NCI-H2227 (cell line): ENCODE data around the gene CORO1C.
"Not testable (repeated sequence)": the region's sequence is repeated elsewhere in the genome, so short reads cannot be mapped to it uniquely, and the experiment has no call there.

Experiments used
- DNase-seq: peaks from one replicate; lab custom pipeline; 2025; ENCODE audit not compliant: unreplicated experiment; lab: John Stamatoyannopoulos, UW

Gene CORO1C

GRCh38 chr12:108679106-108679681 lies 52.1 kb downstream of the CORO1C start:
- DNase-seq: no peak

- no peak for DNase-seq
These were observed 53.1 kb downstream of the CORO1C start for GRCh38 chr12:108678104-108678730.

GRCh38 chr12:108677381-108677780 lies 53.9 kb downstream of the CORO1C start:
- DNase-seq: no peak

- DNase-seq: no peak
These were observed 54.6 kb downstream of the CORO1C start for GRCh38 chr12:108676707-108677106.

GRCh38 chr12:108675792-108676191 lies 55.5 kb downstream of the CORO1C start:
- DNase-seq: no peak

GRCh38 chr12:108672054-108672453 lies 59.3 kb downstream of the CORO1C start:
- DNase-seq: no peak

GRCh38 chr12:108671110-108671509 lies 60.2 kb downstream of the CORO1C start:
- DNase-seq: no peak

- no peak for DNase-seq
These were observed 61.2 kb downstream of the CORO1C start for GRCh38 chr12:108670066-108670631.

GRCh38 chr12:108668542-108668941 lies 62.8 kb downstream of the CORO1C start:
- no peak for DNase-seq

GRCh38 chr12:108668063-108668462 lies 63.3 kb downstream of the CORO1C start:
- no peak for DNase-seq

- DNase-seq: no peak
These were observed 64.0 kb downstream of the CORO1C start for GRCh38 chr12:108667349-108667748.

GRCh38 chr12:108666401-108666881 lies 64.9 kb downstream of the CORO1C start:
- DNase-seq: no peak

- DNase-seq: no peak
These were observed 65.6 kb downstream of the CORO1C start for GRCh38 chr12:108665608-108666202.

GRCh38 chr12:108664338-108665258 lies 66.7 kb downstream of the CORO1C start:
- peak; percentile 88 for DNase-seq

GRCh38 chr12:108663324-108664015 lies 67.8 kb downstream of the CORO1C start:
- no peak for DNase-seq

- DNase-seq: not testable (repeated sequence)
These were observed 73.2 kb downstream of the CORO1C start for GRCh38 chr12:108658115-108658514.

GRCh38 chr12:108657130-108657745 lies 74.1 kb downstream of the CORO1C start:
- DNase-seq: no peak

GRCh38 chr12:108656247-108656646 lies 75.1 kb downstream of the CORO1C start:
- DNase-seq: not testable (repeated sequence)

GRCh38 chr12:108655812-108656175 lies 75.5 kb downstream of the CORO1C start:
- not testable (repeated sequence) for DNase-seq

GRCh38 chr12:108654622-108655021 lies 76.7 kb downstream of the CORO1C start:
- DNase-seq: not testable (repeated sequence)
